CD14-positive monocyte (primary cell): ENCODE measurements around the gene FBXO11. TPM values are rescaled to one million over a fixed set of nuclear protein-coding genes. Genes with fewer than 3 reads are reported as not detected.
A peak's percentile ranks its signal among the peaks of the same experiment; 100 is the strongest.

ENCODE experiments used
- DNase-seq, 3 donors: peaks; one replicate each; pipeline ENCODE4 v3.0.0-alpha.2; 2011 to 2022
- H2AFZ ChIP-seq: 2 replicates; pipeline ENCODE4 v1.6.0; 2012; ENCODE audit warnings: mild to moderate bottlenecking, low read depth, low read length, inconsistent platforms; ENCODE audit not compliant: insufficient read depth, poor library complexity, severe bottlenecking
- H3K27ac ChIP-seq, 2 donors: 1 replicate in 1 of 2; 2 replicates in 1 of 2; pipeline ENCODE4 v1.5.1; 2012 to 2013; ENCODE audit warnings: low read length in 2 of 2, control low read depth in 1 of 2, inconsistent platforms in 1 of 2, low read depth in 1 of 2, mild to moderate bottlenecking in 1 of 2
- H3K27me3 ChIP-seq, 2 donors: one replicate each; pipeline versions ENCODE4 v1.6.0 to v1.6.1; 2011 to 2013; ENCODE audit warnings: low read length in 2 of 2; ENCODE audit not compliant: control insufficient read depth in 2 of 2, insufficient read depth in 2 of 2
- H3K36me3 ChIP-seq, 2 donors: replicated peaks in 1 of 2; 1 replicate in 1 of 2; 2 replicates in 1 of 2; pipeline versions ENCODE4 v1.5.1 to v1.6.1; 2012 to 2013; ENCODE audit warnings: low read length in 2 of 2, control low read depth in 1 of 2, inconsistent platforms in 1 of 2, mild to moderate bottlenecking in 1 of 2; ENCODE audit not compliant: insufficient read depth in 2 of 2, control insufficient read depth in 1 of 2
- H3K4me1 ChIP-seq, 2 donors: 1 replicate in 1 of 2; 2 replicates in 1 of 2; pipeline versions ENCODE4 v1.5.1 to v1.6.1; 2012 to 2013; ENCODE audit warnings: low read length in 2 of 2, control low read depth in 1 of 2, inconsistent platforms in 1 of 2, mild to moderate bottlenecking in 1 of 2, moderate library complexity in 1 of 2; ENCODE audit not compliant: insufficient read depth in 2 of 2, control insufficient read depth in 1 of 2
- H3K4me2 ChIP-seq: replicated peaks from 2 replicates; pipeline ENCODE3; 2012; ENCODE audit warnings: low read length, moderate library complexity, mild to moderate bottlenecking; ENCODE audit not compliant: poor library complexity, severe bottlenecking; ENCODE audit errors: extremely low read depth
- H3K4me3 ChIP-seq, 3 experiments: fragments of 200-600 bp in 1 of 3; sonication (generic) in 1 of 3; replicated peaks in 1 of 3; 1 replicate in 2 of 3; 2 replicates in 1 of 3; pipeline ENCODE4 v1.5.1; 2011 to 2013; ENCODE audit warnings: low read length in 3 of 3, mild to moderate bottlenecking in 3 of 3, control low read depth in 2 of 3, low read depth in 2 of 3, inconsistent platforms in 1 of 3, moderate library complexity in 1 of 3
- H3K79me2 ChIP-seq: 2 replicates; pipeline ENCODE4 v1.6.0; 2012; ENCODE audit warnings: mild to moderate bottlenecking, control low read depth, inconsistent platforms, low read length, moderate library complexity; ENCODE audit not compliant: insufficient read depth
- H3K9ac ChIP-seq: 2 replicates; pipeline ENCODE4 v1.6.0; 2017; ENCODE audit warnings: low read length, mild to moderate bottlenecking; ENCODE audit not compliant: insufficient read depth, poor library complexity, severe bottlenecking
- H3K9me3 ChIP-seq, 2 donors: replicated peaks in 1 of 2; 1 replicate in 1 of 2; 2 replicates in 1 of 2; pipeline versions ENCODE4 v1.5.1 to v1.6.1; 2012 to 2013; ENCODE audit warnings: low read length in 2 of 2, control low read depth in 1 of 2; ENCODE audit not compliant: control insufficient read depth in 1 of 2, insufficient read depth in 1 of 2
- H4K20me1 ChIP-seq: 2 replicates; pipeline ENCODE4 v1.6.0; 2012; ENCODE audit warnings: mild to moderate bottlenecking, low read length, control low read depth, moderate library complexity; ENCODE audit not compliant: insufficient read depth
- H3K27ac Mint-ChIP-seq, 7 donors: one replicate each; pipeline ENCODE4 v1.8.0; 2020; ENCODE audit warnings: mild to moderate bottlenecking in 7 of 7, mixed read lengths in 7 of 7, moderate library complexity in 6 of 7, inconsistent platforms in 2 of 7
- H3K27me3 Mint-ChIP-seq, 3 donors: one replicate each; pipeline ENCODE4 v1.8.0; 2021 to 2022; ENCODE audit warnings: low read depth in 3 of 3, mild to moderate bottlenecking in 3 of 3, mixed read lengths in 3 of 3, moderate library complexity in 3 of 3, inconsistent platforms in 1 of 3
- H3K36me3 Mint-ChIP-seq, 2 donors: one replicate each; pipeline ENCODE4 v1.8.0; 2020; ENCODE audit warnings: mixed read lengths in 2 of 2, inconsistent platforms in 1 of 2, mild to moderate bottlenecking in 1 of 2
- H3K4me1 Mint-ChIP-seq: one replicate; pipeline ENCODE4 v1.8.0; 2020; ENCODE audit warnings: mild to moderate bottlenecking, mixed read lengths
- H3K4me3 Mint-ChIP-seq, 2 donors: one replicate each; pipeline ENCODE4 v1.8.0; 2020; ENCODE audit warnings: mild to moderate bottlenecking in 2 of 2, mixed read lengths in 2 of 2, moderate library complexity in 1 of 2
- H3K9me3 Mint-ChIP-seq, 7 donors: one replicate each; pipeline ENCODE4 v1.8.0; 2020 to 2022; ENCODE audit warnings: mixed read lengths in 7 of 7, mild to moderate bottlenecking in 6 of 7, moderate library complexity in 6 of 7, inconsistent platforms in 2 of 7
- CTCF ChIP-seq: fragments of 200-600 bp; IDR thresholded peaks from one replicate; pipeline ENCODE4 v1.8.0; 2022; ENCODE audit warnings: antibody characterized with exemption, mild to moderate bottlenecking
- WGBS: methylation state at CpG from one replicate; pipeline ENCODE4 v1.1.5; 2013; ENCODE audit warnings: missing lambda C conversion rate; ENCODE audit not compliant: insufficient coverage; 5-methylcytosine and 5-hydroxymethylcytosine counted together
- intact Hi-C, 2 donors: fragments of 100-400 bp; cut with micrococcal nuclease; formaldehyde crosslinking; loops; one replicate each; pipeline versions ENCODE4 v1.15.0 to v1.15.1; 2023
- polyA plus RNA-seq, 3 donors: library from polyadenylated mRNA; depleted of rRNA in 1 of 3; unstranded in 2 of 3; stranded (reverse) in 1 of 3; fragments of 300-500 nt in 2 of 3; fragments of >200 nt in 1 of 3; fragmentation: Illumina TruSeq in 2 of 3; gene quantifications; 1 replicate in 2 of 3; 2 replicates in 1 of 3; pipeline ENCODE4 v1.2.3, GENCODE V29; 2012 to 2021

FBXO11 gene
- polyA plus RNA-seq, 3 donors = 2.2 to 51.3 (median 4.6) TPM

- WGBS = 54% methylated on average over 20 of the region's 28 CpGs
- peak overlapping the region; percentile 84 to 92 for H3K4me3 Mint-ChIP-seq
- peak overlapping the region; percentile 57 for H3K9ac ChIP-seq
- H3K27me3 Mint-ChIP-seq = peaks cover 0 to 4% (median 0%) of the 10 kb centered on the region in 3 donors
- intact Hi-C loops = loop anchor here (5.0 kb wide), 1 partner anchor 123 kb away; the partner anchor contains the start of gene FBXO11 (in 2 of the 2)
- H3K9me3 Mint-ChIP-seq = no peaks in the 10 kb centered on the region
- peaks cover 35 to 39% of the 10 kb centered on the region in 2 donors for H3K4me1 ChIP-seq
- H4K20me1 ChIP-seq = peaks cover 36% of the 10 kb centered on the region
- peaks cover 55% of the 10 kb centered on the region for H3K79me2 ChIP-seq
- H3K27ac ChIP-seq = peak overlapping the region in 1 of 2 donors; percentile 51
- H2AFZ ChIP-seq = no peak overlapping the region
- H3K27ac Mint-ChIP-seq = peak overlapping the region in 6 of 7 donors; percentile 78 to 93 (median 83)
- no peaks in the 10 kb centered on the region for H3K36me3 ChIP-seq
- H3K4me3 ChIP-seq = peak overlapping the region; percentile 57 to 91 (median 67)
- no peak for TF ChIP-seq CTCF
- peak overlapping the region; percentile 96 for H3K4me2 ChIP-seq
- no peaks in the 10 kb centered on the region for H3K36me3 Mint-ChIP-seq
- no peaks in the 10 kb centered on the region for H3K9me3 ChIP-seq
- no peaks in the 10 kb centered on the region for H3K27me3 ChIP-seq
- DNase-seq = no peak
- peaks cover 34% of the 10 kb centered on the region for H3K4me1 Mint-ChIP-seq
These were observed 121.9 kb downstream of the FBXO11 start for GRCh38 chr2:47784352-47784851.

- Histone ChIP-seq H3K9ac (peak overlapping the region; percentile 81), H3K4me3 (peak overlapping the region; percentile 57 to 91 (median 67)), H3K9me3 (no peaks in the 10 kb centered on the region), H2AFZ (peak overlapping the region; percentile 95), H3K36me3 (no peaks in the 10 kb centered on the region), H3K4me2 (peak overlapping the region; percentile 96), H4K20me1 (peaks cover 33% of the 10 kb centered on the region), H3K27ac (peak overlapping the region; percentile 49 to 88), H3K4me1 (peaks cover 35 to 39% of the 10 kb centered on the region in 2 donors), H3K79me2 (peaks cover 48% of the 10 kb centered on the region), H3K27me3 (no peaks in the 10 kb centered on the region)
- WGBS = 0% methylated on average over 42 of the region's 71 CpGs
- H3K9me3 Mint-ChIP-seq = no peaks in the 10 kb centered on the region
- DNase-seq = peak; percentile 10 to 47 (median 23)
- peak overlapping the region; percentile 84 to 92 for H3K4me3 Mint-ChIP-seq
- H3K27ac Mint-ChIP-seq = peak overlapping the region; percentile 78 to 93 (median 88)
- H3K27me3 Mint-ChIP-seq = peaks cover 0 to 7% (median 0%) of the 10 kb centered on the region in 3 donors
- TF ChIP-seq CTCF = no peak
- intact Hi-C loops = loop anchor here (5.0 kb wide), 1 partner anchor 124 kb away; the partner anchor contains the start of gene FBXO11 (in 2 of the 2)
- no peaks in the 10 kb centered on the region for H3K36me3 Mint-ChIP-seq
- H3K4me1 Mint-ChIP-seq = peaks cover 34% of the 10 kb centered on the region
These were observed 122.6 kb downstream of the FBXO11 start for GRCh38 chr2:47783486-47784351.
